ENCODE results near the gene AMD1.
A peak's percentile ranks its signal among the peaks of the same experiment; 100 is the strongest.
"Not testable (repeated sequence)": the region's sequence is repeated elsewhere in the genome, so short reads cannot be mapped to it uniquely, and the experiment has no call there.

The AMD1 gene

DNA sequence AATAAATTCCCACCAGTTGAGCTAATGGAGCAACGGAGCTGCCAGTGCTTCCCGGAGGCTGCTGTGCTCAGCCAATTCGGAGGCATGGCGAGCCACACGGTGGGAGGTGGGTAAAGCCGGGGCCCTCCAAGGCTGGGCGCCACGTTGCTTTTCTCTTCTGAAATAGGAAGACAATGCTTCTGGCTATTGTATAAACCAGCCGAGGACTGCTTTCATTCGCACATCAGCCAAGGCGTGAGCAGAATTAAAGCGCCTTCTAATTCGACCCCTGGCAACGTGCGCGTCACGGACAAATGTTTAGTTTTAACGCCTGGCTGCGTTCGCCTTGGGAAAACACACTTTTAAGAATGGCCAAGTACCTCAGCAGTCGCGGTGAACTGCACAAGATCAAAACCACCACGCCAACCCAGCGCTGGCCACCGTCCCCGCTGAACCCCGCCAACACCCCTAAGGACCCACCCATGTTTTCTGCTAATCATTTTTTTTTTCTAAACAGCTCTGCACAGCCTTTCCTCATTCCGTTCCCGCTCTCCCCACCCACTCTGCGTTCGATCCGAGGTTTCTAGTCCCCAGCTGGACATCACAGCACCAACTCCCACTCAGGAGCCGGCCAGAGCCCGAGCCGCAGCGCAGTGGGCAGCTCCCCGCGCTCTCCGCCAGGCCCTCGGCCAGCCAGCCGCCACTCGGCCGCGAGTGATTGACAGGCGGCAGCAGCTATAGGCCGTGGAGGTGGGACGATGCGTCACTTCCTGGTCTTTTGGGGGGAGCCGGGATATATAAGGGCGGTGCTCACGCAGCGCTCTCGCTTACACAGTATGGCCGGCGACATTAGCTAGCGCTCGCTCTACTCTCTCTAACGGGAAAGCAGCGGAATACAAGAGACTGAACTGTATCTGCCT, at the start of gene AMD1:
TSS of gene AMD1 (plus strand) at position 805 of the 899 bp plus-strand sequence. CDS start 321 bp downstream, outside the sequence.
- peak; percentile 98 for DNase-seq

GRCh38 chr6:110826236-110827129, 48.1 kb upstream of the AMD1 start:
- no peak for DNase-seq

GRCh38 chr6:110828396-110828795, 46.2 kb upstream of the AMD1 start:
- DNase-seq, result peak; percentile 16

GRCh38 chr6:110831405-110831804, 43.2 kb upstream of the AMD1 start:
- DNase-seq, result no peak

DNA sequence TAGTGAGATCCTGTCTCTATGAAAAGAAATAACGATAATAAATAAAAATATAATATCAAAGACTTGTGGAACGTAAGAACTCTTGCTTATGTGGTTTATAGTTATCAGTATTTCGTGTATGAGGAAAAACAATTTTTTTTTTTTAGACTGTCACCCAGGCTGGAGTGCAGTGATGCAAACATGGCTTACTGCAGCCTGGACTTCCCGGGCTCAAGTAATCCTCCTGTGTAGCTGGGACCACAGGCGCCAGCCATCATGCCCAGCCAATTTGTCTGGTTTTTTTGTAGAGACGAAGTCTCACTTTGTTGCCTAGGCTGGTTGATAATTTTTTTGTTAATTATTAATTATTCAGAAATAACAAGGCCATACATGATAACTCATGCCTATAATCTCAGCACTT, 40.8 kb upstream of the AMD1 start:
- no peak for DNase-seq

GRCh38 chr6:110835751-110836150, 38.8 kb upstream of the AMD1 start:
- DNase-seq, result not testable (repeated sequence)

DNA sequence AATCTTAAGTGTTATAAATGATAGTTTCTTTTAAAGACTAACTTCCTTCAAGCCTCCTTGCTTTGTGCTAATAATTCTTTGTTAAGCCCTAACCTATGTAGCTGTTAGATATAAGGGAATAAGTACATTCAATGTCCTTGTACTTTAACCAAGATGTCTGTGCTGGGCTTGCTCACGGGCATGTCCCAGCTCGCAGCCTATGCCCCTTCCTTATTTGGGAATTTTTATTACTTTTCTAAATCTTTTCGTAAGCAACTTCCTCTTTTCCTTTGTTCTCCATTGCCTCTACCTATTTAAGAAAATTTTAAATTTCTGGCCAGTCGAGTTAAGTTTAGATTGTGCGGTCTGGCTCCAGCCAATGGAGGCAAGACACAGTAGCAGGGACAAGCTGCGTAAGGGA, 33.3 kb upstream of the AMD1 start:
- no peak for DNase-seq

DNA sequence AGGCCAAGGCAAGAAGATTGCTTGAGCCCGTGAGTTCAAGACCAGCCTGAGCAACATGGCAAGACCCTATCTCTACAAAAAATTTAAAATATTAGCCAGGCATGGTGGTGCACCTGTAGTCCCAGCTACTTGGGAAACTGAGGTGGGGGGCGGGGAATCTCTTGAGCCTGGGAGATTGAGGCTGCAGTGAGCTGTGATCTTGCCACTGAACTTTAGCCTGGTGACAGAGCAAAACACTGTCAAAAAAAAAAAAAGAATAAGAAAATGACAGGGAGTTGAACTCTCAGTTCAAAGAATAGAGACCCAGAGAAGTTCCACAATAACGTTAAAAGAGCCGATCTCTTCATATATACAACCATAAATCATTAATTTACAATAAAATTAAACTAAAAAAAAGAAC, 24.8 kb upstream of the AMD1 start:
- no peak for DNase-seq

GRCh38 chr6:110852773-110853172, 21.8 kb upstream of the AMD1 start:
- DNase-seq, result no peak

DNA sequence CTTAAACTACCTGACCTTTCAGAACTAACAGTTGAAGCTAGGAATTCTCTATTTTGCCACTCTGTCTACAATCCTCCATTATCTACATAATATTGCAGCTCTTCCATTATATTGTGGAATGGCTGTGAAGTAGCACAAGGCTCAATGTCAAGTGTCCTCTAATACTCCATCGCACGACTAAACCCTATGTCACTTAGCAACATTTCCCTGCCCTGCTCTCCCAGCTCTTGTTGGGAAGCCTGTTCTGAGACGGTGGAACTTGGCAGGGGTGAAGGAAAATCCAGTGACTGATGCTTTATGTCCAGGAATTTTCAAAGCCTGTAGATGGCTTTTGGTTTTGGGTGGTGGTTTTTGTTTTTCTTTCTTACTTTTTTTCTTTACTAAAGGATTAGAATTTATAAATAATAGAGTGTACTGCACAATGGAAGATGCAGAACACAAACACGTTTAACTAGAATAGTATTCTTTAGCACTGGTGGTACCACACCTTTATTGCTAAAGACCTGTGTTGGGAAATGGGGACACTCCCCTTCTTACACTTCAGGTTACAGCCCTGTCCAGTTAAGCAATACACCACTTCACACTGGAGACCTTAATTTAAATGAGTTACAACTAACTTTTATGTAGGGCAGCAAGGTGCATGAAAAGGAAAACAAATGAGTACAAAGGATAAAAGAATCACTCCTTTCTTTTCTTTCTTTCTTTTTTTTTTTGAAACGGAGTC, 20.7 kb upstream of the AMD1 start:
- no peak for DNase-seq

DNA sequence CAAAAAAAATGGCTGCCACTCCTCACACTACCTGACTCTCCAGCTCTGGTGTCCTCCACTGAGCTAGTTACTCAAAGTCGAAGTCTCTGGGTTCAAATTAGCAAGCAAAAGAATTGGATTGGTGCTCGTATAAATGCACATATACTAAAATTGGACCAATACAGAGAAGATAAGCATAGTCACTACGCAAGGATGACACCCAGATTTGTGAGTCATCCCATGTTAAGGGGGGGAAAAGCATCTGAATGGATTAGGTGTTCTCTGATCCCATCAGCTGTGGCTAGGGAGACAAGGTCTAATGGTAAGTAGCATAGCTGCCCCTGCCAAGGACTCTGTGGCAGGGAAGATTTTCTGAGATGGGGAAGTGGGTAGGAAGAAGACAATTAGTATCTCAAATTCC, 18.3 kb upstream of the AMD1 start:
- DNase-seq, result no peak

DNA sequence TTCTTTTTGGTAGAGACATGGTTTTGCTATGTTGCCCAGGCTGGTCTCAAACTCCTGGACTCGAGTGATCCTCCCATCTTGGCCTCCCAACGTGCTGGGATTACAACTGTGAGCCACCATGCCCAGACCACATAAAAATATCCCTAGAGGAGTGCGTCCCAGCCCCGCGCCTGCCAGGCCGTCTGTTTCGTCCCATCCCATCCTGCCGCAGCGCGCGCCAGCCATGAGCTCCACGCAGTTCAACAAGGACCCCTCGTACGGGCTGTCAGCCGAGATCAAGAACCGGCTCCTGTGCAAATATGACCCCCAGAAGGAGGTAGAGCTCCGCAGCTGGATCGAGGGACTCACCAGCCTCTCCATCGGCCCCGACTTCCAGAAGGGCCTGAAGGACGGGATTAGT, 16.6 kb upstream of the AMD1 start:
- no peak for DNase-seq

DNA sequence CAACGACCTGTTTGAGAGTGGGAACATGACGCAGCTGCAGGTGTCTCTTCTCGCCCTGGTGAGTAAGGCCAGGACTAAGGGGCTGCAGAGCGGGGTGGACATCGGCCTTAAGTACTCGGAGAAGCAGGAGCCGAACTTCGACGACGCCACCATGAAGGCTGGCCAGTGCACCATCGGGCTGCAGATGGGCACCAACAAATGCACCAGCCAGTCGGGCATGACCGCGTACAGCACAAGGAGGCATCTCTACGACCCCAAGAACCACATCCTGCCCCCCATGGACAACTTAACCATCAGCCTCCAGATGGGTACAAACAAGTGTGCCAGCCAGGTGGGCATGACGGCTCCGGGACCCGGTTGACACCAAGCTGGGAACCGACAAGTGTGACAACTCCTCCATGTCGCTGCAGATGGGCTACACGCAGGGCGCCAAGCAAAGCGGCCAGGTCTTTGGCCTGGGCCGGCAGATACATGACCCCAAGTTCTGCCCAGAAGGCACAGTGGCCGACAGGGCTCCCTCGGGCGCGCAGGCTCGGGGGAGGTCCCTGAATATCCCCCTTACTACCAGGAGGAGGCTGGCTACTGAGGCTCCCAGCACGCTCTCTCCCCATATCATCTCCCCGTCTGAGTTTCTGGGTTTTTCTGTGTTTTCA, 15.9 kb upstream of the AMD1 start:
- DNase-seq, result no peak

- no peak for DNase-seq
These were observed 15.2 kb upstream of the AMD1 start for GRCh38 chr6:110859335-110859792.

DNA sequence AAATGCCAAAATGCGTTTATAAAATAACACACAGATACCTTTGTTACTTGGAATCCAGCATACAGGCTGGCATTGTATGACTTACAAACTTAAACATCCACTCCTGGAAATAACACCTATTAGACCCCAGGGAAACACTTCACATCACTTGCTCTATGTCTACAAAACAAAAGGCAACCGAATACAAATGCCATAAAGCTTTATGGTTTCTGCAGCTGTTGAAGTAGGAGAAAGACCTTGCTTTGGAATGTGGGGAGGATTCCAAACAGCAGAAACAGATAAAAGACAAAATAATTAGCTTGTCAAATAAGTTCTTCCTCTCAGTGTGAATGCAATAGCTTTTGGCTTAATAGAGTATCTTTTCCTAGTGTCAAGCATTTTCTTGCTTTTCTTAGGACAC, 9.8 kb upstream of the AMD1 start:
- DNase-seq, result no peak

GRCh38 chr6:110874880-110875547, 429 bp downstream of the AMD1 start:
- peak; percentile 26 for DNase-seq

- DNase-seq, result peak; percentile 33
These were observed 1.1 kb downstream of the AMD1 start for GRCh38 chr6:110875548-110876169.

DNA sequence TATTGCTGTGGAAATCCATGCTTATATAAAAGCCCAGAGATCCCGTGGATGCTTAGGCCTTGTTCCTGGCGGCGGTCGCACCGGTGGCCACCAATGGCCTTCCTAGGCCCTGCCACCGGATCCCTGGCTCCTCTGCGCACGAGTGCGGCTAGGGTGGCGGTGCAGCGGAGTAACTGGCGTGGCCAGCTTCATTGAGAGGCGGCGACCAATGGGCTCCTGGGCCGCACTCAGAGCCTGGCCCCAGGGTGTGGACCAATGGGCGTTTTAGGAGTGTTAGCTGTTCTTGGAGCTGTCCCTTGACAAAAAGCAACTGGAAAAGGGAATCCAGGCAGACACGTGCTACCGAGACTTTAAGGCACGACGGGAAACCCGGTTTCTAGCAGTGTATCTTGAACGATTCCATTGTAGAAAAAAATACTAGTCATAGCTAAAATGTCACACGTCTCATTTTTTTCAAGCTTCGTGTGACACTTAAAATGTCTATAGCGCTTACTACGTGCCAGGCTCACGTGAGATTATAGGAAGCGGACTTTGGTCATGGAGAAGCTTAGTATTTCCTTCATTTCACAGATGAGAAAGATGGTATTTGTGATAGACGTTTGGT, 1.7 kb downstream of the AMD1 start:
- peak; percentile 88 for DNase-seq

GRCh38 chr6:110876806-110877564, 2.4 kb downstream of the AMD1 start:
- DNase-seq, result no peak

DNA sequence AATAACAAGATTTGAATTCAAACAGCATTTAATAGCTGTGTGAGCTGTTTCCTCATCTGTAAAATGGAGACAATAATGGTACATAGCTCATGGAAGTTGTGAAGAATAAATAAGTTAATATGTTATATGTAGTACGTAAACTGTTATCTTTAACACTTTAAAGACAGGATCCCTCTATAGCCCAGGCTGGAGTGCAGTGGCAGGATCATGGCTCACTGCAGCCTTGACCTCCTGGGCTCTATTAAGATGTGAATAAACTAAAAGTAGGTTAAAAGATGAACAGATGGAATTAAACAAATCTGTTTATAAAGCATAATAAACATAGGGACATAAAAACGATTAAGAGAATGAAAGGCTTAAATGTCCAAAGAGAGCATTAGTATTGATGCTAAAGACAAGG, 3.0 kb downstream of the AMD1 start:
- no peak for DNase-seq

All from fibroblast of skin of right biceps (primary cell).